ENCODE results near the gene TTC16. TPM values are rescaled to one million over a fixed set of nuclear protein-coding genes. Genes with fewer than 3 reads are reported as not detected.

The TTC16 gene
- total and polyA plus RNA-seq, 12 donors, result under 0.01 to 1.0 (median 0.32) TPM; not detected in 2

- intact Hi-C loops (cut with DNase I), result no loop called here
- H3K27me3 ChIP-seq, result no peaks in the 10 kb centered on the region
- TF ChIP-seq POLR2A (IDR thresholded peaks at IDR 0.05) (no peak), CTCF (IDR thresholded peaks at IDR 0.05) (no peak)
- H3K36me3 ChIP-seq (replicated peaks in 1 of 2), result peaks cover 0 to 72% of the 10 kb centered on the region in 2 donors
- no peak overlapping the region for H3K27ac ChIP-seq
- no peaks in the 10 kb centered on the region for H3K9me3 ChIP-seq (replicated peaks in 1 of 3)
- H3K4me3 ChIP-seq, result no peak overlapping the region
- peaks cover 7 to 13% of the 10 kb centered on the region in 2 donors for H3K4me1 ChIP-seq (replicated peaks in 1 of 2)
- DNase-seq, result no peak
- 90 to 95% (median 94%) methylated on average over 9 of the region's 9 CpGs for WGBS, 4 donors
Observed at GRCh38 chr9:127680846-127681245, 35.0 kb upstream of the TTC16 start.

- peak in 6 of 7 donors; percentile 46 to 65 (median 61) for DNase-seq
- intact Hi-C loops (cut with DNase I), result no loop called here
- Histone ChIP-seq H3K4me3 (no peak overlapping the region), H3K9me3 (replicated peaks in 1 of 3) (no peaks in the 10 kb centered on the region), H3K36me3 (replicated peaks in 1 of 2) (peaks cover 0 to 72% of the 10 kb centered on the region in 2 donors), H3K4me1 (replicated peaks in 1 of 2) (peaks cover 7 to 13% of the 10 kb centered on the region in 2 donors), H3K27me3 (no peaks in the 10 kb centered on the region), H3K27ac (no peak overlapping the region)
- 82 to 86% (median 84%) methylated on average over 22 to 23 of the region's 23 CpGs for WGBS, 4 donors
- TF ChIP-seq CTCF (IDR thresholded peaks at IDR 0.05) (no peak), POLR2A (IDR thresholded peaks at IDR 0.05) (no peak)
Observed at GRCh38 chr9:127682351-127683136, 33.3 kb upstream of the TTC16 start.

GRCh38 chr9:127683723-127684122 is 32.2 kb upstream of the TTC16 start:
- intact Hi-C loops (cut with DNase I), result no loop called here
- Histone ChIP-seq H3K27ac (no peak overlapping the region), H3K4me3 (no peak overlapping the region), H3K27me3 (no peaks in the 10 kb centered on the region), H3K4me1 (replicated peaks in 1 of 2) (peaks cover 7 to 13% of the 10 kb centered on the region in 2 donors), H3K9me3 (replicated peaks in 1 of 3) (no peaks in the 10 kb centered on the region), H3K36me3 (replicated peaks in 1 of 2) (peaks cover 0 to 67% of the 10 kb centered on the region in 2 donors)
- DNase-seq, result no peak
- 88 to 95% (median 92%) methylated on average over 5 of the region's 5 CpGs for WGBS, 4 donors
- TF ChIP-seq POLR2A (IDR thresholded peaks at IDR 0.05) (no peak), CTCF (IDR thresholded peaks at IDR 0.05) (no peak)

- H3K36me3 ChIP-seq (replicated peaks in 1 of 2), result peaks cover 0 to 66% of the 10 kb centered on the region in 2 donors
- H3K27ac ChIP-seq, result no peak overlapping the region
- no peaks in the 10 kb centered on the region for H3K27me3 ChIP-seq
- intact Hi-C loops (cut with DNase I), result no loop called here
- no peak for TF ChIP-seq POLR2A (IDR thresholded peaks at IDR 0.05)
- no peak for TF ChIP-seq CTCF (IDR thresholded peaks at IDR 0.05)
- no peak overlapping the region for H3K4me3 ChIP-seq
- DNase-seq, result no peak
- peaks cover 7 to 13% of the 10 kb centered on the region in 2 donors for H3K4me1 ChIP-seq (replicated peaks in 1 of 2)
- H3K9me3 ChIP-seq (replicated peaks in 1 of 3), result no peaks in the 10 kb centered on the region
- 79 to 91% (median 83%) methylated on average over 4 of the region's 4 CpGs for WGBS, 4 donors
Observed at GRCh38 chr9:127684576-127684975, 31.3 kb upstream of the TTC16 start.
